ENCODE results near the gene NDUFV2.
A peak's percentile ranks its signal among the peaks of the same experiment; 100 is the strongest.
"Not testable (repeated sequence)": the region's sequence is repeated elsewhere in the genome, so short reads cannot be mapped to it uniquely, and the experiment has no call there.

NDUFV2 gene

GRCh38 chr18:9150121-9150520 lies 47.6 kb downstream of the NDUFV2 start:
- no peak overlapping the region for H3K27ac ChIP-seq (ENCODE audit: low read depth, low read length)

GRCh38 chr18:9153256-9153655 lies 50.8 kb downstream of the NDUFV2 start:
- Histone ChIP-seq H3K27me3 (ENCODE audit: insufficient read depth, low read length) (no peaks in the 10 kb centered on the region), H3K4me1 (ENCODE audit: control insufficient read depth, insufficient read depth, low read length, unreplicated experiment) (peaks cover 11% of the 10 kb centered on the region), H3K27ac (ENCODE audit: low read depth, low read length) (0 out of 2 replicates have a peak overlapping the region, but pooled peaks have one; percentile 16), H3K79me2 (ENCODE audit: control insufficient read depth, insufficient read depth, low read length, unreplicated experiment) (peaks cover 92% of the 10 kb centered on the region), H3K4me3 (ENCODE audit: low read depth, low read length) (no peak overlapping the region), H2AFZ (ENCODE audit: low read length, unreplicated experiment) (no peak overlapping the region), H3K36me3 (ENCODE audit: insufficient read depth, low read length) (0 out of 2 replicates have a peak, but pooled peaks cover 7% of the 10 kb centered on the region)

More at GRCh38 chr18:9150121-9150520, 47.6 kb downstream of the NDUFV2 start:
- H3K4me1 ChIP-seq (ENCODE audit: control insufficient read depth, insufficient read depth, low read length, unreplicated experiment) = peaks cover 37% of the 10 kb centered on the region
- H2AFZ ChIP-seq (ENCODE audit: low read length, unreplicated experiment) = no peak overlapping the region
- H3K27me3 ChIP-seq (ENCODE audit: insufficient read depth, low read length) = no peaks in the 10 kb centered on the region
- H3K36me3 ChIP-seq (ENCODE audit: insufficient read depth, low read length) = no peaks in the 10 kb centered on the region
- H3K79me2 ChIP-seq (ENCODE audit: control insufficient read depth, insufficient read depth, low read length, unreplicated experiment) = peaks cover 95% of the 10 kb centered on the region
- no peak overlapping the region for H3K4me3 ChIP-seq (ENCODE audit: low read depth, low read length)

GRCh38 chr18:9156604-9157249 lies 54.2 kb downstream of the NDUFV2 start:
- Histone ChIP-seq H3K4me1 (ENCODE audit: control insufficient read depth, insufficient read depth, low read length, unreplicated experiment) (peaks cover 11% of the 10 kb centered on the region), H3K79me2 (ENCODE audit: control insufficient read depth, insufficient read depth, low read length, unreplicated experiment) (peaks cover 85% of the 10 kb centered on the region), H3K27ac (ENCODE audit: low read depth, low read length) (no peak overlapping the region), H3K36me3 (ENCODE audit: insufficient read depth, low read length) (peaks cover 16% of the 10 kb centered on the region), H2AFZ (ENCODE audit: low read length, unreplicated experiment) (no peak overlapping the region), H3K27me3 (ENCODE audit: insufficient read depth, low read length) (no peaks in the 10 kb centered on the region), H3K4me3 (ENCODE audit: low read depth, low read length) (no peak overlapping the region)

- peaks cover 84% of the 10 kb centered on the region for H3K79me2 ChIP-seq (ENCODE audit: control insufficient read depth, insufficient read depth, low read length, unreplicated experiment)
- H3K27ac ChIP-seq (ENCODE audit: low read depth, low read length) = no peak overlapping the region
- peaks cover 18% of the 10 kb centered on the region for H3K36me3 ChIP-seq (ENCODE audit: insufficient read depth, low read length)
- H2AFZ ChIP-seq (ENCODE audit: low read length, unreplicated experiment) = no peak overlapping the region
- H3K27me3 ChIP-seq (ENCODE audit: insufficient read depth, low read length) = no peaks in the 10 kb centered on the region
- H3K4me1 ChIP-seq (ENCODE audit: control insufficient read depth, insufficient read depth, low read length, unreplicated experiment) = peaks cover 7% of the 10 kb centered on the region
- H3K4me3 ChIP-seq (ENCODE audit: low read depth, low read length) = no peak overlapping the region
Measured at GRCh38 chr18:9157806-9158205, 55.3 kb downstream of the NDUFV2 start.

- Histone ChIP-seq H3K79me2 (ENCODE audit: control insufficient read depth, insufficient read depth, low read length, unreplicated experiment) (peaks cover 82% of the 10 kb centered on the region), H3K36me3 (ENCODE audit: insufficient read depth, low read length) (peaks cover 30% of the 10 kb centered on the region)
Measured at GRCh38 chr18:9160014-9160413, 57.5 kb downstream of the NDUFV2 start.

GRCh38 chr18:9162663-9163062 lies 60.2 kb downstream of the NDUFV2 start:
- H3K27me3 ChIP-seq (ENCODE audit: insufficient read depth, low read length) = not testable (repeated sequence)
- peaks cover 63% of the 10 kb centered on the region for H3K79me2 ChIP-seq (ENCODE audit: control insufficient read depth, insufficient read depth, low read length, unreplicated experiment)
- peaks cover 24% of the 10 kb centered on the region for H3K36me3 ChIP-seq (ENCODE audit: insufficient read depth, low read length)

More at GRCh38 chr18:9160014-9160413, 57.5 kb downstream of the NDUFV2 start:
- no peaks in the 10 kb centered on the region for H3K27me3 ChIP-seq (ENCODE audit: insufficient read depth, low read length)
- H2AFZ ChIP-seq (ENCODE audit: low read length, unreplicated experiment) = no peak overlapping the region
- no peak overlapping the region for H3K4me3 ChIP-seq (ENCODE audit: low read depth, low read length)
- no peaks in the 10 kb centered on the region for H3K4me1 ChIP-seq (ENCODE audit: control insufficient read depth, insufficient read depth, low read length, unreplicated experiment)
- H3K27ac ChIP-seq (ENCODE audit: low read depth, low read length) = no peak overlapping the region

GRCh38 chr18:9164149-9164548 lies 61.6 kb downstream of the NDUFV2 start:
- H2AFZ ChIP-seq (ENCODE audit: low read length, unreplicated experiment); H3K27me3 ChIP-seq (ENCODE audit: insufficient read depth, low read length); H3K4me3 ChIP-seq (ENCODE audit: low read depth, low read length); H3K27ac ChIP-seq (ENCODE audit: low read depth, low read length); H3K4me1 ChIP-seq (ENCODE audit: control insufficient read depth, insufficient read depth, low read length, unreplicated experiment): not testable (repeated sequence)
- Histone ChIP-seq H3K79me2 (ENCODE audit: control insufficient read depth, insufficient read depth, low read length, unreplicated experiment) (peaks cover 53% of the 10 kb centered on the region), H3K36me3 (ENCODE audit: insufficient read depth, low read length) (peaks cover 24% of the 10 kb centered on the region)

More at GRCh38 chr18:9162663-9163062, 60.2 kb downstream of the NDUFV2 start:
- H3K4me3 ChIP-seq (ENCODE audit: low read depth, low read length); H2AFZ ChIP-seq (ENCODE audit: low read length, unreplicated experiment); H3K4me1 ChIP-seq (ENCODE audit: control insufficient read depth, insufficient read depth, low read length, unreplicated experiment); H3K27ac ChIP-seq (ENCODE audit: low read depth, low read length): not testable (repeated sequence)

GRCh38 chr18:9165883-9166282 lies 63.4 kb downstream of the NDUFV2 start:
- Histone ChIP-seq H3K79me2 (ENCODE audit: control insufficient read depth, insufficient read depth, low read length, unreplicated experiment) (peaks cover 40% of the 10 kb centered on the region), H3K36me3 (ENCODE audit: insufficient read depth, low read length) (peaks cover 18% of the 10 kb centered on the region)
- not testable (repeated sequence) for H3K4me3 ChIP-seq (ENCODE audit: low read depth, low read length); H3K4me1 ChIP-seq (ENCODE audit: control insufficient read depth, insufficient read depth, low read length, unreplicated experiment); H3K27me3 ChIP-seq (ENCODE audit: insufficient read depth, low read length); H3K27ac ChIP-seq (ENCODE audit: low read depth, low read length); H2AFZ ChIP-seq (ENCODE audit: low read length, unreplicated experiment)

GRCh38 chr18:9169515-9169914 lies 67.0 kb downstream of the NDUFV2 start:
- not testable (repeated sequence) for H3K4me3 ChIP-seq (ENCODE audit: low read depth, low read length); H3K36me3 ChIP-seq (ENCODE audit: insufficient read depth, low read length); H2AFZ ChIP-seq (ENCODE audit: low read length, unreplicated experiment); H3K27me3 ChIP-seq (ENCODE audit: insufficient read depth, low read length); H3K4me1 ChIP-seq (ENCODE audit: control insufficient read depth, insufficient read depth, low read length, unreplicated experiment); H3K27ac ChIP-seq (ENCODE audit: low read depth, low read length)
- H3K79me2 ChIP-seq (ENCODE audit: control insufficient read depth, insufficient read depth, low read length, unreplicated experiment) = peaks cover 45% of the 10 kb centered on the region

GRCh38 chr18:9171919-9172318 lies 69.4 kb downstream of the NDUFV2 start:
- peaks cover 58% of the 10 kb centered on the region for H3K79me2 ChIP-seq (ENCODE audit: control insufficient read depth, insufficient read depth, low read length, unreplicated experiment)
- H3K4me3 ChIP-seq (ENCODE audit: low read depth, low read length); H2AFZ ChIP-seq (ENCODE audit: low read length, unreplicated experiment); H3K27ac ChIP-seq (ENCODE audit: low read depth, low read length); H3K36me3 ChIP-seq (ENCODE audit: insufficient read depth, low read length); H3K27me3 ChIP-seq (ENCODE audit: insufficient read depth, low read length); H3K4me1 ChIP-seq (ENCODE audit: control insufficient read depth, insufficient read depth, low read length, unreplicated experiment): not testable (repeated sequence)

- no peak overlapping the region for H2AFZ ChIP-seq (ENCODE audit: low read length, unreplicated experiment)
- no peak overlapping the region for H3K27ac ChIP-seq (ENCODE audit: low read depth, low read length)
- H3K36me3 ChIP-seq (ENCODE audit: insufficient read depth, low read length) = no peaks in the 10 kb centered on the region
- no peaks in the 10 kb centered on the region for H3K27me3 ChIP-seq (ENCODE audit: insufficient read depth, low read length)
- peaks cover 6% of the 10 kb centered on the region for H3K4me1 ChIP-seq (ENCODE audit: control insufficient read depth, insufficient read depth, low read length, unreplicated experiment)
- H3K4me3 ChIP-seq (ENCODE audit: low read depth, low read length) = no peak overlapping the region
- H3K79me2 ChIP-seq (ENCODE audit: control insufficient read depth, insufficient read depth, low read length, unreplicated experiment) = peaks cover 63% of the 10 kb centered on the region
Measured at GRCh38 chr18:9172506-9173127, 70.1 kb downstream of the NDUFV2 start.
